ENCODE results near the gene C1orf210. TPM values are rescaled to one million over a fixed set of nuclear protein-coding genes. Genes with fewer than 3 reads are reported as not detected.

The C1orf210 gene
- total RNA-seq, 1 experiment from 2014 or later: 5.9 TPM

DNA sequence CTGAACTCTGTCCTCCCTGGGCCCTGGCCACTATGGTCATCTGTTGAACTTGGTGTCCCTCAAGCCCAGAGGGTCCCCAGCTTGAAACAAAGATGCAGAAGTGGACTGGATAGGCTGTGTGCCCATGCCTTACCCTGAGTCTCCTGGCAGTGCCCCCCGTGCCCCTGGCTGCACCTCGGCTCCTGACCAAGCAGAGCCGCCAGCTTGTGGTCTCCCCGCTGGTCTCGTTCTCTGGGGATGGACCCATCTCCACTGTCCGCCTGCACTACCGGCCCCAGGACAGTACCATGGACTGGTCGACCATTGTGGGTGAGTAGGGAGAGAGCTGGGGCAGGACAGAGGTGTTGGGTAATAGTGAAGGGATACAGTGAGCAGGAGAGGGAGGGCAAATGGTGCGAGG lies 26.1 kb upstream of the C1orf210 start:
- Histone ChIP-seq H3T11ph (ENCODE audit: low read length) (no peak overlapping the region), H3K9me3 (ENCODE audit: control insufficient read depth, low read depth, low read length) (no peaks in the 10 kb centered on the region), H2BK20ac (ENCODE audit: low read depth, low read length, poor library complexity, severe bottlenecking) (no peak overlapping the region), H3K18ac (ENCODE audit: insufficient read length, low read depth, low read length) (no peak overlapping the region), H3K27me3 (ENCODE audit: insufficient read depth, low read length) (no peaks in the 10 kb centered on the region), H2AFZ (ENCODE audit: low read length) (no peak overlapping the region), H3K4me1 (ENCODE audit: insufficient read depth, low read length) (no peaks in the 10 kb centered on the region), H3K79me2 (ENCODE audit: insufficient read depth, low read length) (no peaks in the 10 kb centered on the region), H3K27ac (ENCODE audit: insufficient read length, low read depth, low read length) (no peak overlapping the region), H3K9ac (ENCODE audit: extremely low read depth, insufficient read length, low read length) (no peak overlapping the region), H4K5ac (ENCODE audit: insufficient read length, low read depth, low read length) (no peak overlapping the region), H2BK120ac (ENCODE audit: low read depth, low read length, poor library complexity, severe bottlenecking) (no peak overlapping the region), H2BK15ac (ENCODE audit: low read depth, low read length) (no peak overlapping the region), H3K79me1 (ENCODE audit: insufficient read depth, low read depth, low read length, poor library complexity, severe bottlenecking) (no peaks in the 10 kb centered on the region), H4K20me1 (ENCODE audit: control insufficient read depth, insufficient read depth, insufficient read length) (no peaks in the 10 kb centered on the region), H2AK5ac (ENCODE audit: insufficient read length, low read length) (no peak overlapping the region), H4K8ac (replicated peaks; ENCODE audit: insufficient read length, low read depth, low read length) (no peak overlapping the region), H3K56ac (ENCODE audit: insufficient read length, low read depth, low read length) (no peak overlapping the region), H2BK12ac (ENCODE audit: insufficient read length, low read depth, low read length) (no peak overlapping the region), H4K91ac (ENCODE audit: insufficient read length, low read depth, low read length) (no peak overlapping the region), H2BK5ac (ENCODE audit: insufficient read length, low read length) (no peak overlapping the region), H3K14ac (ENCODE audit: insufficient read depth, low read length) (no peak overlapping the region), H3K4ac (ENCODE audit: low read depth, low read length) (no peak overlapping the region), H3K23me2 (ENCODE audit: insufficient read length, low read depth, low read length, poor library complexity, severe bottlenecking) (no peaks in the 10 kb centered on the region), H3K23ac (ENCODE audit: insufficient read length, low read depth, low read length) (no peak overlapping the region), H3K4me2 (ENCODE audit: insufficient read depth, insufficient read length, low read length) (no peak overlapping the region)
- Mint-ChIP-seq H3K27ac (peak overlapping the region in 1 of 3 experiments; percentile 89; a peak in 1 of 7 replicates), H3K9me3 (no peaks in the 10 kb centered on the region), H3K27me3 (ENCODE audit: low read depth) (peaks cover 12% of the 10 kb centered on the region), H3K4me1 (no peaks in the 10 kb centered on the region), H3K36me3 (ENCODE audit: insufficient read depth in 1 of 3, low read depth in 3 of 3) (no peaks in the 10 kb centered on the region; a peak in 1 of 7 replicates), H3K4me3 (no peak overlapping the region)
- TF ChIP-seq, protein P1, sequence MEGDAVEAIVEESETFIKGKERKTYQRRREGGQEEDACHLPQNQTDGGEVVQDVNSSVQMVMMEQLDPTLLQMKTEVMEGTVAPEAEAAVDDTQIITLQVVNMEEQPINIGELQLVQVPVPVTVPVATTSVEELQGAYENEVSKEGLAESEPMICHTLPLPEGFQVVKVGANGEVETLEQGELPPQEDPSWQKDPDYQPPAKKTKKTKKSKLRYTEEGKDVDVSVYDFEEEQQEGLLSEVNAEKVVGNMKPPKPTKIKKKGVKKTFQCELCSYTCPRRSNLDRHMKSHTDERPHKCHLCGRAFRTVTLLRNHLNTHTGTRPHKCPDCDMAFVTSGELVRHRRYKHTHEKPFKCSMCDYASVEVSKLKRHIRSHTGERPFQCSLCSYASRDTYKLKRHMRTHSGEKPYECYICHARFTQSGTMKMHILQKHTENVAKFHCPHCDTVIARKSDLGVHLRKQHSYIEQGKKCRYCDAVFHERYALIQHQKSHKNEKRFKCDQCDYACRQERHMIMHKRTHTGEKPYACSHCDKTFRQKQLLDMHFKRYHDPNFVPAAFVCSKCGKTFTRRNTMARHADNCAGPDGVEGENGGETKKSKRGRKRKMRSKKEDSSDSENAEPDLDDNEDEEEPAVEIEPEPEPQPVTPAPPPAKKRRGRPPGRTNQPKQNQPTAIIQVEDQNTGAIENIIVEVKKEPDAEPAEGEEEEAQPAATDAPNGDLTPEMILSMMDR (conservative IDR thresholded peaks at IDR 0.05): no peak
- WGBS (ENCODE audit: extremely low coverage, insufficient read length, low lambda C conversion rate): no CpG with 5 or more reads among the region's 9 CpGs
- DNase-seq: no peak

Data from H9 (cell line).